ENCODE data around the gene VDAC1. TPM values are rescaled to one million over a fixed set of nuclear protein-coding genes. Genes with fewer than 3 reads are reported as not detected.
A peak's percentile ranks its signal among the peaks of the same experiment; 100 is the strongest.

VDAC1 gene
- total and polyA plus RNA-seq, 10 of the 15 experiments (the other 5 are each of a cell fraction or from before 2014, with no cell fraction given): 245 to 488 (median 349) TPM

- TF ChIP-seq MYC (IDR thresholded peaks at IDR 0.05; ENCODE audit: insufficient read depth, insufficient read length, insufficient replicate concordance, low read length, severe bottlenecking) (peak; percentile 82), CBFB (IDR thresholded peaks at IDR 0.05; ENCODE audit: low read depth) (0 out of 2 replicates have a peak, but pooled peaks have one; percentile 36), ZNF217 (IDR thresholded peaks at IDR 0.05) (0 out of 2 replicates have a peak, but pooled peaks have one; percentile 44), IKZF2 (IDR thresholded peaks at IDR 0.05) (no peak), SRF (IDR thresholded peaks at IDR 0.05; ENCODE audit: low read depth in 2 of 2, low read length in 2 of 2) (no peak), BHLHE40 (IDR thresholded peaks at IDR 0.05; ENCODE audit: borderline replicate concordance in 1 of 2, low read depth in 2 of 2, low read length in 1 of 2) (peak; percentile 88 to 97), TBL1XR1 (IDR thresholded peaks at IDR 0.05; ENCODE audit: low read depth, low read length) (no peak), REST (IDR thresholded peaks at IDR 0.05; ENCODE audit: low read depth, low read length) (0 out of 2 replicates have a peak, but pooled peaks have one; percentile 9), ATF3 (IDR thresholded peaks at IDR 0.05; ENCODE audit: borderline replicate concordance, extremely low read depth, low read depth, low read length) (0 out of 2 replicates have a peak, but pooled peaks have one; percentile 4), POLR2A (IDR thresholded peaks at IDR 0.05; ENCODE audit: low read depth, low read length) (peak; percentile 61), RAD51 (IDR thresholded peaks at IDR 0.05) (no peak), LARP7 (IDR thresholded peaks at IDR 0.05) (peak; percentile 86), KLF5 (IDR thresholded peaks at IDR 0.05; ENCODE audit: partially characterized antibody) (peak; percentile 23)
These were observed 754 bp downstream of the VDAC1 start (continued) for GRCh38 chr5:134003817-134004625.
